HG03196 (cell line): Measurements from ENCODE around the gene CCDC169.

Source experiments
- ATAC-seq: cut with Tn5 transposase; IDR thresholded peaks from one replicate; pipeline ENCODE4 v1.9.1; 2021; ENCODE audit not compliant: unreplicated experiment

The CCDC169 gene

GRCh38 chr13:36244990-36245389, 52.6 kb downstream of the CCDC169 start:
- ATAC-seq: no peak

- ATAC-seq: no peak
These were observed 53.5 kb downstream of the CCDC169 start for GRCh38 chr13:36244073-36244472.

GRCh38 chr13:36242761-36243160, 54.9 kb downstream of the CCDC169 start:
- ATAC-seq: no peak

- ATAC-seq: no peak
These were observed 66.4 kb downstream of the CCDC169 start for GRCh38 chr13:36231236-36231635.

- ATAC-seq: no peak
These were observed 72.9 kb downstream of the CCDC169 start for GRCh38 chr13:36224730-36225129.

GRCh38 chr13:36219883-36220282, 77.7 kb downstream of the CCDC169 start:
- ATAC-seq: no peak

GRCh38 chr13:36217456-36217855, 80.2 kb downstream of the CCDC169 start:
- ATAC-seq: no peak

- ATAC-seq: no peak
These were observed 83.3 kb downstream of the CCDC169 start, which contains the start of gene SOHLH2 for GRCh38 chr13:36214163-36214921. Gene SOHLH2 (minus strand): TSS chr13:36214556. CDS start chr13:36214526, 30 bp downstream.

GRCh38 chr13:36212789-36213188, 84.8 kb downstream of the CCDC169 start:
- ATAC-seq: no peak

- no peak for ATAC-seq
These were observed 86.0 kb downstream of the CCDC169 start for GRCh38 chr13:36211567-36211966.

- ATAC-seq: no peak
These were observed 86.9 kb downstream of the CCDC169 start for GRCh38 chr13:36210738-36211137.

- no peak for ATAC-seq
These were observed 89.9 kb downstream of the CCDC169 start for GRCh38 chr13:36207672-36208071.

GRCh38 chr13:36193151-36193855, 104.3 kb downstream of the CCDC169 start:
- ATAC-seq: no peak

- ATAC-seq: no peak
These were observed 105.4 kb downstream of the CCDC169 start for GRCh38 chr13:36192166-36192565.

GRCh38 chr13:36190771-36191170, 106.8 kb downstream of the CCDC169 start:
- ATAC-seq: no peak

GRCh38 chr13:36188441-36188840, 109.2 kb downstream of the CCDC169 start:
- no peak for ATAC-seq

GRCh38 chr13:36183901-36184300, 113.7 kb downstream of the CCDC169 start:
- ATAC-seq: no peak
